A549 (cell line): Measurements from ENCODE around the gene TUB. TPM values are rescaled to one million over a fixed set of nuclear protein-coding genes. Genes with fewer than 3 reads are reported as not detected.

Source experiments
- ATAC-seq, 2 experiments: fragments of 200-7000 bp in 1 of 2; fragments of >200 bp in 1 of 2; cut with Nextera tagmentation in 1 of 2; cut with Tn5 transposase in 1 of 2; 3 replicates each; pipeline versions ENCODE4 v1.8.0 to v1.9.1; 2018 to 2020; ENCODE audit warnings: mild to moderate bottlenecking in 1 of 2, moderate library complexity in 1 of 2
- CTCF ChIA-PET: fragments of 300-600 bp; sonication (Branson Sonifier 250); formaldehyde crosslinking; extraction: SDS; loops from one replicate; lab custom pipeline; 2021; ENCODE audit warnings: antibody characterized with exemption, inconsistent platforms; lab: Yijun Ruan, JAX
- POLR2A ChIA-PET: fragments of 350-600 bp; formaldehyde crosslinking; extraction: SDS; loops from one replicate; lab custom pipeline; 2021; ENCODE audit warnings: antibody characterized with exemption, inconsistent platforms; lab: Yijun Ruan, JAX
- DNase-seq, 2 experiments: peaks; one replicate each; pipeline versions ENCODE4 v3.0.0 to v3.0.0-alpha.2; 2011 to 2016; ENCODE audit warnings: low read depth in 1 of 2, low spot score in 1 of 2
- FAIRE-seq: peaks from 2 replicates; lab custom pipeline; 2011; peaks lifted over from hg19 to GRCh38; lab: Jason Lieb, UNC
- H3K27ac ChIP-seq, 2 experiments: fragments of >200 bp; sonication (Bioruptor Twin); formaldehyde crosslinking; 3 replicates each; pipeline ENCODE4 v1.5.1; 2016 to 2017
- H3K4me1 ChIP-seq: fragments of >200 bp; sonication (Bioruptor Twin); formaldehyde crosslinking; 3 replicates; pipeline ENCODE4 v1.6.1; 2016
- H3K4me2 ChIP-seq: fragments of >200 bp; sonication (Bioruptor Twin); formaldehyde crosslinking; 3 replicates; pipeline ENCODE4 v1.6.1; 2016
- H3K4me3 ChIP-seq: fragments of >200 bp; sonication (Bioruptor Twin); formaldehyde crosslinking; 3 replicates; pipeline ENCODE4 v1.5.1; 2016
- H3K9me3 ChIP-seq: fragments of >200 bp; sonication (Bioruptor Twin); formaldehyde crosslinking; 3 replicates; pipeline ENCODE4 v1.6.1; 2016
- CBX8 ChIP-seq: fragments of 200-600 bp; sonication (generic); IDR thresholded peaks from 2 replicates; pipeline ENCODE4 v1.6.1; 2016
- CEBPB ChIP-seq, 2 experiments: fragments of >200 bp in 1 of 2; sonication (Bioruptor Twin) in 1 of 2; formaldehyde crosslinking in 1 of 2; IDR thresholded peaks; 2 replicates each; pipeline ENCODE4 v1.6.1; 2012 to 2016
- EHMT2 ChIP-seq: fragments of 200-600 bp; sonication (generic); IDR thresholded peaks from 2 replicates; pipeline ENCODE4 v1.6.1; 2016; ENCODE audit warnings: antibody characterized with exemption, low read depth, mild to moderate bottlenecking, moderate library complexity
- FOSL2 ChIP-seq, 2 experiments: fragments of 450-650 bp in 1 of 2; fragments of >200 bp in 1 of 2; sonication (Bioruptor Twin) in 1 of 2; formaldehyde crosslinking; IDR thresholded peaks; 2 replicates each; pipeline versions ENCODE4 v1.5.0 to v1.6.1; 2016 to 2020; ENCODE audit warnings: mild to moderate bottlenecking in 1 of 2, moderate library complexity in 1 of 2
- GATA3 ChIP-seq: IDR thresholded peaks from 2 replicates; pipeline ENCODE4 v1.6.1; 2012; ENCODE audit warnings: borderline replicate concordance
- HDAC2 ChIP-seq: fragments of 200-600 bp; sonication (generic); IDR thresholded peaks from 2 replicates; pipeline ENCODE4 v1.6.1; 2016
- HOXB13 ChIP-seq: fragments of 250-450 bp; sonication (Bioruptor Pico); IDR thresholded peaks from 2 replicates; pipeline ENCODE4 v1.5.0; 2020; ENCODE audit warnings: low read depth, mild to moderate bottlenecking, moderate library complexity
- HOXB5 ChIP-seq: fragments of 250-450 bp; sonication (Bioruptor Pico); IDR thresholded peaks from 2 replicates; pipeline ENCODE4 v1.5.0; 2020; ENCODE audit warnings: mild to moderate bottlenecking, moderate library complexity
- JUN ChIP-seq, 2 experiments: fragments of >200 bp; sonication (Bioruptor Twin); formaldehyde crosslinking; IDR thresholded peaks; 2 replicates in 1 of 2; 3 replicates in 1 of 2; pipeline ENCODE4 v1.6.1; 2016 to 2017
- JUNB ChIP-seq: fragments of >200 bp; sonication (Bioruptor Twin); formaldehyde crosslinking; IDR thresholded peaks from 2 replicates; pipeline ENCODE4 v1.6.1; 2016
- KDM1A ChIP-seq: fragments of 200-600 bp; sonication (generic); IDR thresholded peaks from 2 replicates; pipeline ENCODE4 v1.6.1; 2016; ENCODE audit warnings: low read depth, mild to moderate bottlenecking
- MAZ ChIP-seq: fragments of 150-350 bp; IDR thresholded peaks from 2 replicates; pipeline ENCODE4 v1.6.1; 2014; ENCODE audit warnings: antibody characterized with exemption, low read depth, low read length, borderline replicate concordance
- NR3C1 ChIP-seq: fragments of >200 bp; sonication (Bioruptor Twin); formaldehyde crosslinking; IDR thresholded peaks from 3 replicates; pipeline ENCODE4 v1.6.1; 2017
- RAD21 ChIP-seq, 2 experiments: fragments of >200 bp in 1 of 2; sonication (Bioruptor Twin) in 1 of 2; formaldehyde crosslinking in 1 of 2; IDR thresholded peaks in 1 of 2; conservative IDR thresholded peaks in 1 of 2; 2 replicates in 1 of 2; 3 replicates in 1 of 2; pipeline ENCODE4 v1.6.1; 2012 to 2018; ENCODE audit warnings: inconsistent platforms in 1 of 2
- RARB ChIP-seq: fragments of 250-450 bp; sonication (Bioruptor Pico); IDR thresholded peaks from 2 replicates; pipeline ENCODE4 v1.8.0; 2021; ENCODE audit warnings: mild to moderate bottlenecking, moderate library complexity
- RCOR1 ChIP-seq: fragments of 150-350 bp; IDR thresholded peaks from 2 replicates; pipeline ENCODE4 v1.6.1; 2014; ENCODE audit warnings: antibody characterized with exemption, low read length, low read depth
- TFCP2L1 ChIP-seq: fragments of 250-450 bp; sonication (Bioruptor Pico); IDR thresholded peaks from 2 replicates; pipeline ENCODE4 v1.5.0; 2021; ENCODE audit warnings: mild to moderate bottlenecking
- ZC3H11A ChIP-seq: fragments of 450-650 bp; IDR thresholded peaks from 2 replicates; pipeline ENCODE4 v1.6.1; 2014; ENCODE audit warnings: antibody characterized with exemption, mild to moderate bottlenecking
- ZSCAN20 ChIP-seq: fragments of 250-450 bp; sonication (Bioruptor Pico); IDR thresholded peaks from 2 replicates; pipeline ENCODE4 v1.8.0; 2022; ENCODE audit warnings: mild to moderate bottlenecking, moderate library complexity
- WGBS: methylation state at CpG from one replicate; pipeline ENCODE4 v1.1.6; 2017; ENCODE audit errors: missing lambda C conversion rate; 5-methylcytosine and 5-hydroxymethylcytosine counted together
- polyA plus RNA-seq, 4 experiments: library from polyadenylated mRNA; depleted of rRNA in 3 of 4; stranded (reverse); fragments of >200 nt; fragmentation: RNase III in 1 of 4; extraction: RNeasy Plus Mini Kit Qiagen cat#74134 plus additional on column Dnase treatment in 1 of 4; gene quantifications; 2 replicates in 3 of 4; 3 replicates in 1 of 4; pipeline ENCODE4 v1.2.3, GENCODE V29; 2011 to 2017
- TF ChIP-seq, protein P1 (sequence below): fragments of >200 bp; sonication (Bioruptor Twin); formaldehyde crosslinking; IDR thresholded peaks from 3 replicates; pipeline ENCODE4 v1.6.1; 2016
- TF ChIP-seq, protein P2 (sequence below): fragments of 450-650 bp; IDR thresholded peaks from 2 replicates; pipeline ENCODE4 v1.6.1; 2014; ENCODE audit warnings: antibody characterized with exemption
- TF ChIP-seq, protein P3 (sequence below): fragments of >200 bp; sonication (Bioruptor Twin); formaldehyde crosslinking; IDR thresholded peaks from 3 replicates; pipeline ENCODE4 v1.5.1; 2016
- TF ChIP-seq, protein P4 (sequence below): fragments of >200 bp; sonication (Bioruptor Twin); formaldehyde crosslinking; IDR thresholded peaks from 2 replicates; pipeline ENCODE4 v1.6.1; 2016

The TUB gene
- polyA plus RNA-seq, 2 of the 4 experiments (the other 2 are of a cell fraction): 11.3 to 13.2 TPM

DNA sequence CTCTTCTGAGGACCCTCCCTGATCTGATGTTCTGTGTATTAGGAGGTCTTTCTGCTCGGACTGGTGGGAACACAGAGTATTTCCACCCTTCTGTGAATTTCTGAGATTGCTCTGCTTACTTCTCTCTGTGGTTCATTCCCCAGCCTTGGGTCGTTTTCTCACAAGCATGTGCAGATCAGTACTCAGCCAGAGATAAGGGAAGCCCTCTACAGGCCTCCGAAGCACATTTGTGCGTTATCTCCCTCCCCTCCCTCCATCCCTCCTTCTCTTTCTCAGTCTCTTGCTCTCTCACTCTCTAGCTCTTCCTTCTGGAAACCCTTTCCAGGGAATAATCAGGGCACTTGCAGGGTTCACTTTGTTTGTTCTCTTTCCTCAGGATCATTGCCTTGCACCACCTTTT is 35.2 kb upstream of the TUB start:
- DNase-seq: no peak
- Histone ChIP-seq H3K4me1 (no peaks in the 10 kb centered on the region), H3K9me3 (no peaks in the 10 kb centered on the region)
- TF ChIP-seq TFCP2L1 (CRISPR knock-in tag): no peak
- no peak for TF ChIP-seq NR3C1
- TF ChIP-seq KDM1A: no peak
- no peak for TF ChIP-seq ZSCAN20 (CRISPR knock-in tag)
- no peak for TF ChIP-seq CBX8
- TF ChIP-seq RCOR1: no peak
- no peak for TF ChIP-seq JUN (IDR thresholded peaks at IDR 0.05)
- TF ChIP-seq RAD21 (conservative IDR thresholded peaks at IDR 0.05 in 1 of 2, IDR thresholded peaks at IDR 0.05 in 1 of 2): no peak
- TF ChIP-seq, all 56 proteins: peak for 0
- no peak overlapping the region for H3K4me2 ChIP-seq
- ChIA-PET POLR2A (no interaction called here), CTCF (no interaction called here)
- no peak; a peak in 1 of 6 replicates for ATAC-seq
- no peak for FAIRE-seq
- H3K27ac ChIP-seq: no peak overlapping the region
- 21% methylated on average over 4 of the region's 4 CpGs for WGBS
- no peak overlapping the region for H3K4me3 ChIP-seq

DNA sequence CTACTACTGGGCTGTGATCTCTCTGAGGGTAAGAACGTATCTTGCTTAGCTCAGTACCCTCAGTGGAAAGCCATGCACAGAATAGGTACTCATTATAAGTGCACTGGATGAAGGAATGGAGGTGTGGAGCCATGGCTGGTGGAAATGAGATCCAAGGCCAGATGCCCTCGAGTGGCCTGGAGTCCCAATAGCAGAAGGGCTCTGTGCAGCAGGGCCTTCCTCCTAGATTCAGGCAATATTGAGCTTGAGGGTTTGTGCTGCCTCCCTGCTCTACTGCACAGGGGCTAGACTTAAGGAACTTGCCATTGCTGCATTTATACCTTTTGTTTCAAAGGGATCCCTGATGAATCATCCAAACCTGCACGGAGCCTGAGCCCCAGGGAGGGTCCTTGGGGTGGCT is 33.6 kb upstream of the TUB start:
- POLR2A ChIA-PET: no interaction called here
- ATAC-seq (no peak), FAIRE-seq (no peak), DNase-seq (no peak)
- WGBS: 7% methylated on average over 3 of the region's 3 CpGs
- Histone ChIP-seq H3K9me3 (no peaks in the 10 kb centered on the region), H3K4me3 (no peak overlapping the region), H3K27ac (no peak overlapping the region), H3K4me1 (no peaks in the 10 kb centered on the region), H3K4me2 (no peak overlapping the region)
- CTCF ChIA-PET: interaction anchor here (0.7 to 2.5 kb wide), 3 partner anchors 14 to 52 kb away, joined by 3 to 19 read pairs (median 5); no protein-coding TSS in a partner anchor
- TF ChIP-seq HOXB13 (CRISPR knock-in tag): no peak
- TF ChIP-seq HDAC2: no peak
- TF ChIP-seq CEBPB (IDR thresholded peaks at IDR 0.05): no peak
- no peak for TF ChIP-seq RARB (CRISPR knock-in tag)
- TF ChIP-seq, protein P1, sequence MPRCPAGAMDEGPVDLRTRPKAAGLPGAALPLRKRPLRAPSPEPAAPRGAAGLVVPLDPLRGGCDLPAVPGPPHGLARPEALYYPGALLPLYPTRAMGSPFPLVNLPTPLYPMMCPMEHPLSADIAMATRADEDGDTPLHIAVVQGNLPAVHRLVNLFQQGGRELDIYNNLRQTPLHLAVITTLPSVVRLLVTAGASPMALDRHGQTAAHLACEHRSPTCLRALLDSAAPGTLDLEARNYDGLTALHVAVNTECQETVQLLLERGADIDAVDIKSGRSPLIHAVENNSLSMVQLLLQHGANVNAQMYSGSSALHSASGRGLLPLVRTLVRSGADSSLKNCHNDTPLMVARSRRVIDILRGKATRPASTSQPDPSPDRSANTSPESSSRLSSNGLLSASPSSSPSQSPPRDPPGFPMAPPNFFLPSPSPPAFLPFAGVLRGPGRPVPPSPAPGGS: no peak
- TF ChIP-seq HOXB5: no peak
- TF ChIP-seq, protein P2, sequence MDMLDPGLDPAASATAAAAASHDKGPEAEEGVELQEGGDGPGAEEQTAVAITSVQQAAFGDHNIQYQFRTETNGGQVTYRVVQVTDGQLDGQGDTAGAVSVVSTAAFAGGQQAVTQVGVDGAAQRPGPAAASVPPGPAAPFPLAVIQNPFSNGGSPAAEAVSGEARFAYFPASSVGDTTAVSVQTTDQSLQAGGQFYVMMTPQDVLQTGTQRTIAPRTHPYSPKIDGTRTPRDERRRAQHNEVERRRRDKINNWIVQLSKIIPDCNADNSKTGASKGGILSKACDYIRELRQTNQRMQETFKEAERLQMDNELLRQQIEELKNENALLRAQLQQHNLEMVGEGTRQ: no peak
- TF ChIP-seq MAZ: no peak
- TF ChIP-seq ZC3H11A: no peak
- TF ChIP-seq, protein P3, sequence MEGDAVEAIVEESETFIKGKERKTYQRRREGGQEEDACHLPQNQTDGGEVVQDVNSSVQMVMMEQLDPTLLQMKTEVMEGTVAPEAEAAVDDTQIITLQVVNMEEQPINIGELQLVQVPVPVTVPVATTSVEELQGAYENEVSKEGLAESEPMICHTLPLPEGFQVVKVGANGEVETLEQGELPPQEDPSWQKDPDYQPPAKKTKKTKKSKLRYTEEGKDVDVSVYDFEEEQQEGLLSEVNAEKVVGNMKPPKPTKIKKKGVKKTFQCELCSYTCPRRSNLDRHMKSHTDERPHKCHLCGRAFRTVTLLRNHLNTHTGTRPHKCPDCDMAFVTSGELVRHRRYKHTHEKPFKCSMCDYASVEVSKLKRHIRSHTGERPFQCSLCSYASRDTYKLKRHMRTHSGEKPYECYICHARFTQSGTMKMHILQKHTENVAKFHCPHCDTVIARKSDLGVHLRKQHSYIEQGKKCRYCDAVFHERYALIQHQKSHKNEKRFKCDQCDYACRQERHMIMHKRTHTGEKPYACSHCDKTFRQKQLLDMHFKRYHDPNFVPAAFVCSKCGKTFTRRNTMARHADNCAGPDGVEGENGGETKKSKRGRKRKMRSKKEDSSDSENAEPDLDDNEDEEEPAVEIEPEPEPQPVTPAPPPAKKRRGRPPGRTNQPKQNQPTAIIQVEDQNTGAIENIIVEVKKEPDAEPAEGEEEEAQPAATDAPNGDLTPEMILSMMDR: no peak
- TF ChIP-seq GATA3: no peak
- TF ChIP-seq EHMT2: no peak
- TF ChIP-seq JUNB: no peak
- no peak for TF ChIP-seq FOSL2 (IDR thresholded peaks at IDR 0.05)
- TF ChIP-seq FOSL2 (CRISPR knock-in tag; IDR thresholded peaks at IDR 0.05): no peak
- TF ChIP-seq, protein P4, sequence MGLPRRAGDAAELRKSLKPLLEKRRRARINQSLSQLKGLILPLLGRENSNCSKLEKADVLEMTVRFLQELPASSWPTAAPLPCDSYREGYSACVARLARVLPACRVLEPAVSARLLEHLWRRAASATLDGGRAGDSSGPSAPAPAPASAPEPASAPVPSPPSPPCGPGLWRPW: no peak
